Natural killer cell (primary cell): ENCODE measurements around the gene CAT. TPM values are rescaled to one million over a fixed set of nuclear protein-coding genes. Genes with fewer than 3 reads are reported as not detected.

Experiments used
- ATAC-seq, 3 donors: fragments of 150-1000 bp in 2 of 3; fragments of 200-7000 bp in 1 of 3; cut with Tn5 transposase; 1 replicate in 1 of 3; 2 replicates in 2 of 3; pipeline ENCODE4 v1.10.0; 2021; ENCODE audit warnings: mild to moderate bottlenecking in 2 of 3, moderate library complexity in 2 of 3
- DNase-seq, 2 donors: peaks; one replicate each; pipeline versions ENCODE4 v3.0.0 to v3.0.0-alpha.2; 2013 to 2021; ENCODE audit warnings: mixed read lengths in 1 of 2
- H3K27ac ChIP-seq: one replicate; pipeline ENCODE4 v1.5.1; 2013; ENCODE audit warnings: mild to moderate bottlenecking, low read length
- H3K27me3 ChIP-seq: one replicate; pipeline ENCODE4 v1.6.1; 2013; ENCODE audit warnings: low read length; ENCODE audit not compliant: control insufficient read depth, insufficient read depth
- H3K36me3 ChIP-seq: one replicate; pipeline ENCODE4 v1.6.1; 2013; ENCODE audit warnings: low read length; ENCODE audit not compliant: control insufficient read depth, insufficient read depth
- H3K4me1 ChIP-seq: one replicate; pipeline ENCODE4 v1.6.1; 2013; ENCODE audit warnings: low read length; ENCODE audit not compliant: control insufficient read depth, insufficient read depth
- H3K4me3 ChIP-seq: one replicate; pipeline ENCODE4 v1.5.1; 2013; ENCODE audit warnings: low read length
- H3K9me3 ChIP-seq: one replicate; pipeline ENCODE4 v1.6.1; 2013; ENCODE audit warnings: low read length; ENCODE audit not compliant: control insufficient read depth, insufficient read depth
- H3K27ac Mint-ChIP-seq, 2 donors: one replicate each; pipeline ENCODE4 v1.8.0; 2022; ENCODE audit warnings: mild to moderate bottlenecking in 2 of 2, mixed read lengths in 2 of 2, moderate library complexity in 1 of 2
- H3K27me3 Mint-ChIP-seq, 2 donors: one replicate each; pipeline ENCODE4 v1.8.0; 2022; ENCODE audit warnings: low read depth in 2 of 2, mixed read lengths in 2 of 2
- H3K36me3 Mint-ChIP-seq: one replicate; pipeline ENCODE4 v1.8.0; 2022; ENCODE audit warnings: mixed read lengths
- H3K4me1 Mint-ChIP-seq, 2 donors: one replicate each; pipeline ENCODE4 v1.8.0; 2022; ENCODE audit warnings: mixed read lengths in 2 of 2
- H3K4me3 Mint-ChIP-seq: one replicate; pipeline ENCODE4 v1.8.0; 2022; ENCODE audit warnings: mild to moderate bottlenecking, moderate library complexity, mixed read lengths
- H3K9me3 Mint-ChIP-seq, 2 donors: one replicate each; pipeline ENCODE4 v1.8.0; 2022; ENCODE audit warnings: mixed read lengths in 2 of 2
- CTCF ChIP-seq: fragments of 200-600 bp; IDR thresholded peaks from one replicate; pipeline ENCODE4 v1.8.0; 2022; ENCODE audit warnings: antibody characterized with exemption
- WGBS: methylation state at CpG from one replicate; pipeline ENCODE4 v1.1.7; 2013; ENCODE audit warnings: missing lambda C conversion rate; ENCODE audit not compliant: insufficient coverage; 5-methylcytosine and 5-hydroxymethylcytosine counted together
- intact Hi-C: fragments of 100-400 bp; cut with micrococcal nuclease; formaldehyde crosslinking; loops from one replicate; pipeline ENCODE4 v1.14.2; 2022
- total RNA-seq, 4 donors: library from RNA; stranded (reverse); fragments of 120-200 nt in 1 of 4; gene quantifications; one replicate each; pipeline versions ENCODE4 v1.2.3 to v1.2.4, GENCODE V29; 2013 to 2022

The CAT gene
- total RNA-seq, 3 donors from 2014 or later (not counting 1 experiment from before 2014, with no cell fraction given), result 31.0 to 43.9 (median 36.3) TPM

- H3K4me3 ChIP-seq, result no peak overlapping the region
- no peaks in the 10 kb centered on the region for H3K9me3 ChIP-seq
- H3K36me3 Mint-ChIP-seq, result peaks cover 10% of the 10 kb centered on the region
- intact Hi-C loops, result no loop called here
- H3K27me3 ChIP-seq, result no peaks in the 10 kb centered on the region
- H3K4me1 Mint-ChIP-seq, result no peaks in the 10 kb centered on the region
- no peak overlapping the region for H3K27ac ChIP-seq
- H3K36me3 ChIP-seq, result no peaks in the 10 kb centered on the region
- H3K4me1 ChIP-seq, result no peaks in the 10 kb centered on the region
- no peak for TF ChIP-seq CTCF
- DNase-seq (no peak), ATAC-seq (no peak)
- 75% methylated on average over 2 of the region's 2 CpGs for WGBS
- no peak overlapping the region for H3K27ac Mint-ChIP-seq
- H3K27me3 Mint-ChIP-seq, result peaks cover 20 to 49% of the 10 kb centered on the region in 2 donors
- peaks cover 0 to 9% of the 10 kb centered on the region in 2 donors for H3K9me3 Mint-ChIP-seq
- H3K4me3 Mint-ChIP-seq, result no peak overlapping the region
Observed at GRCh38 chr11:34408580-34409172, 30.1 kb upstream of the CAT start.

- Histone ChIP-seq H3K36me3 (no peaks in the 10 kb centered on the region), H3K4me3 (no peak overlapping the region), H3K27me3 (no peaks in the 10 kb centered on the region), H3K27ac (no peak overlapping the region), H3K4me1 (no peaks in the 10 kb centered on the region), H3K9me3 (no peaks in the 10 kb centered on the region)
- Mint-ChIP-seq H3K36me3 (peaks cover 14% of the 10 kb centered on the region), H3K27me3 (peaks cover 11 to 44% of the 10 kb centered on the region in 2 donors), H3K27ac (no peak overlapping the region), H3K9me3 (peaks cover 0 to 14% of the 10 kb centered on the region in 2 donors), H3K4me3 (no peak overlapping the region), H3K4me1 (no peaks in the 10 kb centered on the region)
- ATAC-seq (no peak), DNase-seq (no peak)
- intact Hi-C loops, result no loop called here
- no peak for TF ChIP-seq CTCF
- WGBS, result no CpG with 5 or more reads among the region's 3 CpGs
Observed at GRCh38 chr11:34411111-34411510, 27.6 kb upstream of the CAT start.

- 94% methylated on average over 1 of the region's 2 CpGs for WGBS
- no peak overlapping the region for H3K4me3 ChIP-seq
- ATAC-seq (no peak), DNase-seq (no peak)
- Mint-ChIP-seq H3K4me3 (no peak overlapping the region), H3K9me3 (peaks cover 0 to 14% of the 10 kb centered on the region in 2 donors), H3K4me1 (no peaks in the 10 kb centered on the region), H3K27ac (no peak overlapping the region), H3K27me3 (peaks cover 10 to 38% of the 10 kb centered on the region in 2 donors), H3K36me3 (peaks cover 14% of the 10 kb centered on the region)
- intact Hi-C loops, result no loop called here
- no peaks in the 10 kb centered on the region for H3K27me3 ChIP-seq
- TF ChIP-seq CTCF, result no peak
- no peaks in the 10 kb centered on the region for H3K36me3 ChIP-seq
- no peaks in the 10 kb centered on the region for H3K4me1 ChIP-seq
- H3K27ac ChIP-seq, result no peak overlapping the region
- H3K9me3 ChIP-seq, result no peaks in the 10 kb centered on the region
Observed at GRCh38 chr11:34411791-34412190, 26.9 kb upstream of the CAT start.

GRCh38 chr11:34413263-34413662 lies 25.5 kb upstream of the CAT start:
- Mint-ChIP-seq H3K36me3 (peaks cover 14% of the 10 kb centered on the region), H3K4me3 (no peak overlapping the region), H3K9me3 (peaks cover 0 to 14% of the 10 kb centered on the region in 2 donors), H3K27ac (no peak overlapping the region), H3K27me3 (peaks cover 13 to 32% of the 10 kb centered on the region in 2 donors), H3K4me1 (no peaks in the 10 kb centered on the region)
- ATAC-seq, result no peak
- Histone ChIP-seq H3K4me3 (no peak overlapping the region), H3K27me3 (no peaks in the 10 kb centered on the region), H3K36me3 (no peaks in the 10 kb centered on the region), H3K4me1 (no peaks in the 10 kb centered on the region), H3K27ac (no peak overlapping the region), H3K9me3 (no peaks in the 10 kb centered on the region)
- TF ChIP-seq CTCF, result no peak
- WGBS, result 100% methylated on average over 1 of the region's 1 CpG
- intact Hi-C loops, result no loop called here
- DNase-seq, result no peak
